Aorta (tissue), 5 donors: ENCODE data around the gene YJU2. TPM values are rescaled to one million over a fixed set of nuclear protein-coding genes. Genes with fewer than 3 reads are reported as not detected.
A peak's percentile ranks its signal among the peaks of the same experiment; 100 is the strongest.

Experiments
- ATAC-seq: fragments of 200-7000 bp; cut with Tn5 transposase; one replicate; pipeline ENCODE4 v1.9.1; 2022; ENCODE audit warnings: moderate library complexity; ENCODE audit not compliant: low FRiP score
- DNase-seq, 2 donors: peaks; one replicate each; pipeline ENCODE4 v3.0.0-alpha.2; 2020
- H3K27ac ChIP-seq, 2 donors: one replicate each; pipeline ENCODE4 v1.5.1; 2013; ENCODE audit warnings: low read length in 2 of 2, mild to moderate bottlenecking in 2 of 2, moderate library complexity in 2 of 2, control low read depth in 1 of 2, inconsistent platforms in 1 of 2, low read depth in 1 of 2
- H3K27me3 ChIP-seq, 2 donors: one replicate each; pipeline ENCODE4 v1.6.1; 2013; ENCODE audit warnings: control low read depth in 1 of 2, low read length in 1 of 2, mild to moderate bottlenecking in 1 of 2, moderate library complexity in 1 of 2; ENCODE audit not compliant: insufficient read depth in 2 of 2, control insufficient read depth in 1 of 2
- H3K36me3 ChIP-seq, 2 donors: one replicate each; pipeline ENCODE4 v1.6.1; 2013; ENCODE audit warnings: control low read depth in 1 of 2, low read length in 1 of 2, mild to moderate bottlenecking in 1 of 2; ENCODE audit not compliant: insufficient read depth in 2 of 2, control insufficient read depth in 1 of 2
- H3K4me1 ChIP-seq, 2 donors: one replicate each; pipeline ENCODE4 v1.6.1; 2013; ENCODE audit warnings: low read length in 2 of 2, control low read depth in 1 of 2, mild to moderate bottlenecking in 1 of 2, moderate library complexity in 1 of 2; ENCODE audit not compliant: insufficient read depth in 2 of 2, control insufficient read depth in 1 of 2
- H3K4me3 ChIP-seq, 2 donors: one replicate each; pipeline ENCODE4 v1.5.1; 2013; ENCODE audit warnings: low read length in 2 of 2, control low read depth in 1 of 2, mild to moderate bottlenecking in 1 of 2
- H3K9me3 ChIP-seq: one replicate; pipeline ENCODE4 v1.6.1; 2013; ENCODE audit warnings: mild to moderate bottlenecking, low read length; ENCODE audit not compliant: control insufficient read depth
- WGBS, 2 donors: extraction: QIAGEN DNeasy Blood & Tissue Kit; methylation state at CpG; one replicate each; pipeline ENCODE4 v1.1.7; 2013; 5-methylcytosine and 5-hydroxymethylcytosine counted together
- intact Hi-C, 2 donors: fragments of 100-400 bp; cut with DNase I; formaldehyde crosslinking; loops; one replicate each; pipeline versions ENCODE4 v1.14.2 to v1.15.0; 2022
- polyA plus RNA-seq, 2 donors: library from polyadenylated mRNA; stranded (reverse); fragments of 200-250 nt; gene quantifications; one replicate each; pipeline ENCODE4 v1.2.3, GENCODE V29; 2013
- total RNA-seq, 2 donors: library from RNA; stranded (reverse); fragmentation: NEBNext Ultra II Directional; extraction: Animal tissue kit (Norgen Biotek cat#: 25700); gene quantifications; one replicate each; pipeline ENCODE4 v1.2.1, GENCODE V29; 2021
- donor health status: healthy with polysubstance abuse.
- donor health status: Bipolar disorder and iron deficiency.
- donor health status: DM: no; HTN: no; CAD: no.
- donor health status: DM: no; HTN: no; CAD: no.
- donor health status: DM: yes; HTN: yes; CAD: no.

The YJU2 gene
- total and polyA plus RNA-seq, 4 donors = 12.4 to 25.2 (median 13.7) TPM

GRCh38 chr19:4256563-4256962 is 9.7 kb downstream of the YJU2 start:
- WGBS, 2 donors = 92 to 98% methylated on average over 4 of the region's 4 CpGs
- ATAC-seq = no peak
- peaks cover 3 to 7% of the 10 kb centered on the region in 2 donors for H3K36me3 ChIP-seq

GRCh38 chr19:4257025-4257424 is 10.1 kb downstream of the YJU2 start:
- no peak for ATAC-seq
- Histone ChIP-seq H3K9me3 (no peaks in the 10 kb centered on the region), H3K27me3 (no peaks in the 10 kb centered on the region), H3K27ac (no peak overlapping the region), H3K4me3 (no peak overlapping the region), H3K4me1 (no peaks in the 10 kb centered on the region), H3K36me3 (peaks cover 5 to 7% of the 10 kb centered on the region in 2 donors)
- DNase-seq = no peak
- intact Hi-C loops = no loop called here
- 91 to 96% methylated on average over 6 of the region's 6 CpGs for WGBS, 2 donors

More at GRCh38 chr19:4256563-4256962, 9.7 kb downstream of the YJU2 start:
- H3K27me3 ChIP-seq = no peaks in the 10 kb centered on the region
- intact Hi-C loops = no loop called here
- no peaks in the 10 kb centered on the region for H3K9me3 ChIP-seq
- H3K4me3 ChIP-seq = no peak overlapping the region
- no peaks in the 10 kb centered on the region for H3K4me1 ChIP-seq
- no peak overlapping the region for H3K27ac ChIP-seq
- DNase-seq = no peak

- Histone ChIP-seq H3K4me3 (no peak overlapping the region), H3K27ac (no peak overlapping the region), H3K36me3 (peaks cover 5 to 7% of the 10 kb centered on the region in 2 donors), H3K9me3 (no peaks in the 10 kb centered on the region), H3K4me1 (no peaks in the 10 kb centered on the region), H3K27me3 (no peaks in the 10 kb centered on the region)
- ATAC-seq (no peak), DNase-seq (no peak)
- intact Hi-C loops = no loop called here
- WGBS, 2 donors = 95 to 96% methylated on average over 27 to 28 of the region's 28 CpGs
Observed at GRCh38 chr19:4258181-4258580, 11.3 kb downstream of the YJU2 start.

GRCh38 chr19:4260613-4261191 is 13.8 kb downstream of the YJU2 start:
- intact Hi-C loops = loop anchor here in 1 of 2 donors (10.0 kb wide), 1 partner anchor 264 kb away; no protein-coding TSS in a partner anchor

GRCh38 chr19:4264812-4265211 is 17.9 kb downstream of the YJU2 start:
- no peaks in the 10 kb centered on the region for H3K9me3 ChIP-seq
- H3K36me3 ChIP-seq = peaks cover 2 to 13% of the 10 kb centered on the region in 2 donors
- H3K4me3 ChIP-seq = no peak overlapping the region
- WGBS, 2 donors = 81% methylated on average over 4 of the region's 4 CpGs
- ATAC-seq (no peak), DNase-seq (no peak)
- intact Hi-C loops = loop anchor here (5.0 to 10.0 kb wide), 3 partner anchors 137 to 260 kb away; partner anchors contain the start of genes CHAF1A (in 1 of the 2) and SH3GL1 (in 1 of the 2)
- no peaks in the 10 kb centered on the region for H3K4me1 ChIP-seq
- no peaks in the 10 kb centered on the region for H3K27me3 ChIP-seq
- H3K27ac ChIP-seq = no peak overlapping the region

More at GRCh38 chr19:4260613-4261191, 13.8 kb downstream of the YJU2 start:
- DNase-seq (no peak), ATAC-seq (no peak)
- H3K27ac ChIP-seq = no peak overlapping the region
- H3K36me3 ChIP-seq = peaks cover 4 to 5% of the 10 kb centered on the region in 2 donors
- H3K4me3 ChIP-seq = no peak overlapping the region
- no peaks in the 10 kb centered on the region for H3K27me3 ChIP-seq
- H3K4me1 ChIP-seq = no peaks in the 10 kb centered on the region
- no peaks in the 10 kb centered on the region for H3K9me3 ChIP-seq
- 95% methylated on average over 11 of the region's 11 CpGs for WGBS, 2 donors

- ATAC-seq = no peak
- no peaks in the 10 kb centered on the region for H3K27me3 ChIP-seq
- WGBS, 2 donors = 92 to 93% methylated on average over 18 of the region's 18 CpGs
- no peak overlapping the region for H3K27ac ChIP-seq
- intact Hi-C loops = loop anchor here (5.0 to 10.0 kb wide), 3 partner anchors 136 to 258 kb away; partner anchors contain the start of genes CHAF1A (in 1 of the 2) and SH3GL1 (in 1 of the 2)
- no peak overlapping the region for H3K4me3 ChIP-seq
- no peaks in the 10 kb centered on the region for H3K4me1 ChIP-seq
- H3K9me3 ChIP-seq = no peaks in the 10 kb centered on the region
- no peak for DNase-seq
- H3K36me3 ChIP-seq = peaks cover 2 to 11% of the 10 kb centered on the region in 2 donors
Observed at GRCh38 chr19:4266253-4267000, 19.5 kb downstream of the YJU2 start.

GRCh38 chr19:4267101-4267900 is 20.4 kb downstream of the YJU2 start:
- Histone ChIP-seq H3K27me3 (no peaks in the 10 kb centered on the region), H3K36me3 (peaks cover 0 to 11% of the 10 kb centered on the region in 2 donors), H3K27ac (no peak overlapping the region), H3K4me3 (no peak overlapping the region), H3K9me3 (no peaks in the 10 kb centered on the region), H3K4me1 (no peaks in the 10 kb centered on the region)
- ATAC-seq (peak; percentile 70), DNase-seq (peak; percentile 54 to 85)
- 39 to 43% methylated on average over 20 to 21 of the region's 21 CpGs for WGBS, 2 donors
- intact Hi-C loops = loop anchor here (5.0 to 10.0 kb wide), 3 partner anchors 135 to 258 kb away; partner anchors contain the start of genes CHAF1A (in 1 of the 2) and SH3GL1 (in 1 of the 2)
